GM23338 (cell line): Measurements from ENCODE around the gene THTPA. TPM values are rescaled to one million over a fixed set of nuclear protein-coding genes. Genes with fewer than 3 reads are reported as not detected.

ENCODE experiments used
- ATAC-seq: fragments of 200-7000 bp; cut with Tn5 transposase; 3 replicates; pipeline ENCODE4 v1.9.1; 2020
- DNase-seq: peaks from one replicate; pipeline ENCODE4 v3.0.0-alpha.2; 2015; ENCODE audit warnings: low spot score
- H2AFZ ChIP-seq: fragments of 200-600 bp; sonication (generic); 2 replicates; pipeline ENCODE4 v1.8.0; 2016; ENCODE audit warnings: antibody characterized with exemption, mild to moderate bottlenecking, moderate library complexity
- H3F3A ChIP-seq: fragments of 200-600 bp; sonication (generic); replicated peaks from 2 replicates; pipeline ENCODE4 v1.8.0; 2017; ENCODE audit warnings: antibody characterized with exemption, mixed run types, low read depth
- H3K27ac ChIP-seq: fragments of 200-600 bp; sonication (generic); 2 replicates; pipeline ENCODE4 v1.6.1; 2016; ENCODE audit warnings: low read depth
- H3K27me3 ChIP-seq: fragments of 200-600 bp; sonication (generic); 2 replicates; pipeline ENCODE4 v1.8.0; 2016; ENCODE audit warnings: mild to moderate bottlenecking, mixed run types, moderate library complexity; ENCODE audit not compliant: insufficient read depth
- H3K36me3 ChIP-seq: fragments of 200-600 bp; sonication (generic); 2 replicates; pipeline ENCODE4 v1.8.0; 2016; ENCODE audit warnings: mild to moderate bottlenecking; ENCODE audit not compliant: insufficient read depth
- H3K4me1 ChIP-seq: fragments of 200-600 bp; sonication (generic); 2 replicates; pipeline ENCODE4 v1.8.0; 2016; ENCODE audit warnings: mild to moderate bottlenecking, moderate library complexity; ENCODE audit not compliant: insufficient read depth
- H3K4me2 ChIP-seq: fragments of 200-600 bp; sonication (generic); 2 replicates; pipeline ENCODE4 v1.7.1; 2017; ENCODE audit warnings: mixed run types
- H3K4me3 ChIP-seq: fragments of 200-600 bp; sonication (generic); 2 replicates; pipeline ENCODE4 v1.6.1; 2016; ENCODE audit warnings: mixed run types
- H3K79me2 ChIP-seq: fragments of 200-600 bp; sonication (generic); replicated peaks from 2 replicates; pipeline ENCODE4 v1.8.0; 2017; ENCODE audit warnings: mild to moderate bottlenecking; ENCODE audit not compliant: insufficient read depth
- H3K9me2 ChIP-seq: fragments of 200-600 bp; sonication (generic); 2 replicates; pipeline ENCODE4 v1.8.0; 2017; ENCODE audit not compliant: insufficient read depth
- H4K20me1 ChIP-seq: fragments of 200-600 bp; sonication (generic); replicated peaks from 2 replicates; pipeline ENCODE4 v1.8.0; 2017; ENCODE audit warnings: mild to moderate bottlenecking; ENCODE audit not compliant: insufficient read depth
- H3K27ac Mint-ChIP-seq: 2 replicates; pipeline ENCODE4 v1.8.0; 2020; ENCODE audit warnings: inconsistent platforms, mild to moderate bottlenecking, moderate library complexity, mixed read lengths
- H3K27me3 Mint-ChIP-seq: 3 replicates; pipeline ENCODE4 v1.8.0; 2022; ENCODE audit warnings: low read depth, mild to moderate bottlenecking, moderate library complexity, mixed read lengths, inconsistent platforms; ENCODE audit not compliant: insufficient read depth, poor library complexity
- H3K36me3 Mint-ChIP-seq: 3 replicates; pipeline ENCODE4 v1.8.0; 2021; ENCODE audit warnings: low read depth, mild to moderate bottlenecking, inconsistent platforms, moderate library complexity, mixed read lengths
- H3K4me1 Mint-ChIP-seq: 3 replicates; pipeline ENCODE4 v1.8.0; 2020; ENCODE audit warnings: mild to moderate bottlenecking, inconsistent platforms, mixed read lengths
- H3K4me3 Mint-ChIP-seq: 3 replicates; pipeline ENCODE4 v1.8.0; 2021; ENCODE audit warnings: moderate library complexity, mild to moderate bottlenecking, inconsistent platforms, mixed read lengths
- H3K9me3 Mint-ChIP-seq: 3 replicates; pipeline ENCODE4 v1.8.0; 2020; ENCODE audit warnings: moderate library complexity, mild to moderate bottlenecking, inconsistent platforms, mixed read lengths
- EZH2 ChIP-seq: fragments of 200-600 bp; sonication (generic); IDR thresholded peaks from one replicate; pipeline ENCODE4 v1.8.0; 2017; ENCODE audit warnings: antibody characterized with exemption, mild to moderate bottlenecking, low read depth; ENCODE audit not compliant: unreplicated experiment
- EZH2phosphoT487 ChIP-seq: fragments of 200-600 bp; sonication (generic); IDR thresholded peaks from one replicate; pipeline ENCODE4 v1.8.1; 2018; ENCODE audit warnings: antibody characterized with exemption; ENCODE audit not compliant: unreplicated experiment
- JUNB ChIP-seq: IDR thresholded peaks from one replicate; pipeline ENCODE4 v1.6.1; 2016; ENCODE audit warnings: antibody characterized with exemption; ENCODE audit not compliant: unreplicated experiment
- STAT1 ChIP-seq: IDR thresholded peaks from one replicate; pipeline ENCODE4 v1.6.1; 2016; ENCODE audit warnings: antibody characterized with exemption; ENCODE audit not compliant: unreplicated experiment
- ZNF114 ChIP-seq: fragments of 250-450 bp; sonication (Bioruptor Pico); IDR thresholded peaks from 2 replicates; pipeline ENCODE4 v1.5.0; 2020; ENCODE audit warnings: mild to moderate bottlenecking, moderate library complexity
- ZNF331 ChIP-seq: fragments of 250-450 bp; sonication (Bioruptor Pico); IDR thresholded peaks from 2 replicates; pipeline ENCODE4 v1.5.0; 2020; ENCODE audit warnings: low read depth, mild to moderate bottlenecking, moderate library complexity
- polyA plus RNA-seq: library from polyadenylated mRNA; unstranded; fragments of >200 nt; fragmentation: Nextera tagmentation; extraction: Ambion mirVana; gene quantifications from 2 replicates; pipeline ENCODE4 v1.2.1, GENCODE V29; 2016
- total RNA-seq: library from RNA; depleted of rRNA; stranded (reverse); fragments of >200 nt; shearing (Covaris generic); gene quantifications from 2 replicates; pipeline ENCODE4 v1.2.3, GENCODE V29; 2014
- TF ChIP-seq, protein P1 (sequence below), 2 experiments: fragments of 200-600 bp in 1 of 2; sonication (generic) in 1 of 2; conservative IDR thresholded peaks; 2 replicates each; pipeline versions ENCODE4 v1.5.1 to v1.6.1; 2016 to 2017; ENCODE audit warnings: antibody characterized with exemption in 2 of 2, low read depth in 2 of 2, mild to moderate bottlenecking in 2 of 2, moderate library complexity in 1 of 2
- TF ChIP-seq, protein P2 (sequence below): IDR thresholded peaks from one replicate; pipeline ENCODE4 v1.6.1; 2018; ENCODE audit warnings: antibody characterized with exemption; ENCODE audit not compliant: unreplicated experiment
- TF ChIP-seq, protein P3 (sequence below): IDR thresholded peaks from 2 replicates; pipeline ENCODE4 v1.6.1; 2016; ENCODE audit warnings: antibody characterized with exemption
- TF ChIP-seq, protein P4 (sequence below): fragments of 250-450 bp; sonication (Bioruptor Pico); IDR thresholded peaks from 2 replicates; pipeline ENCODE4 v1.5.0; 2020; ENCODE audit warnings: mild to moderate bottlenecking, moderate library complexity

The THTPA gene
- total and polyA plus RNA-seq, 2 experiments from 2014 or later = 8.6 to 21.3 TPM

DNA sequence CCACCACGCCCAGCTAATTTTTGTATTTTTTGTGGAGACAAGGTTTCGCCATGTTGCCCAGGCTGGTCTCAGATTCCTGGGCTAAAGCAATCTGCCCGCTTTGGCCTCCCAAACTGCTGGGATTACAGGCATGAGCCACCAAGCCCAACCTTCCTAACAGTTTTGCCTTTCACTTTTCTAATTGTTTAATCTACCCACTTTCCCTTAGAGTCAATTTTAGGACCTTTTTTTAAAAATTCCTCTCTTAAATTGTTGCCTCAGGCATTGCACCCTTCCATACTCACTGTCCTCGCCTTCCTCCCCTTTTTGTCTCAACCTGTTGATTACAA lies 16.0 kb upstream of the THTPA start:
- no peak overlapping the region; the same call in 2 of the 3 replicates for H3K4me3 Mint-ChIP-seq
- peaks cover 11% of the 10 kb centered on the region for H3F3A ChIP-seq
- H3K36me3 Mint-ChIP-seq = peaks cover 41% of the 10 kb centered on the region
- H3K27me3 Mint-ChIP-seq = peaks cover 21% of the 10 kb centered on the region
- no peak for ATAC-seq
- peaks cover 6% of the 10 kb centered on the region; the same call in 1 of the 2 replicates for H3K36me3 ChIP-seq
- no peak overlapping the region for H3K4me3 ChIP-seq
- no peak overlapping the region for H2AFZ ChIP-seq
- DNase-seq = no peak
- H3K4me2 ChIP-seq = peak overlapping the region; percentile 2; the same call in 1 of the 2 replicates
- no peaks in the 10 kb centered on the region for H3K27me3 ChIP-seq
- H3K9me3 Mint-ChIP-seq = no peaks in the 10 kb centered on the region; the same call in 2 of the 3 replicates
- H4K20me1 ChIP-seq = no peaks in the 10 kb centered on the region
- H3K9me2 ChIP-seq = no peaks in the 10 kb centered on the region
- H3K4me1 Mint-ChIP-seq = peaks cover 61% of the 10 kb centered on the region
- peaks cover 35% of the 10 kb centered on the region for H3K79me2 ChIP-seq
- H3K27ac Mint-ChIP-seq = peak overlapping the region; percentile 96; the same call in 1 of the 2 replicates
- TF ChIP-seq ZNF331 (CRISPR knock-in tag) (no peak), STAT1 (no peak), EZH2 (no peak), JUNB (no peak), EZH2phosphoT487 (no peak), ZNF114 (CRISPR knock-in tag) (no peak)
- TF ChIP-seq, protein P1, sequence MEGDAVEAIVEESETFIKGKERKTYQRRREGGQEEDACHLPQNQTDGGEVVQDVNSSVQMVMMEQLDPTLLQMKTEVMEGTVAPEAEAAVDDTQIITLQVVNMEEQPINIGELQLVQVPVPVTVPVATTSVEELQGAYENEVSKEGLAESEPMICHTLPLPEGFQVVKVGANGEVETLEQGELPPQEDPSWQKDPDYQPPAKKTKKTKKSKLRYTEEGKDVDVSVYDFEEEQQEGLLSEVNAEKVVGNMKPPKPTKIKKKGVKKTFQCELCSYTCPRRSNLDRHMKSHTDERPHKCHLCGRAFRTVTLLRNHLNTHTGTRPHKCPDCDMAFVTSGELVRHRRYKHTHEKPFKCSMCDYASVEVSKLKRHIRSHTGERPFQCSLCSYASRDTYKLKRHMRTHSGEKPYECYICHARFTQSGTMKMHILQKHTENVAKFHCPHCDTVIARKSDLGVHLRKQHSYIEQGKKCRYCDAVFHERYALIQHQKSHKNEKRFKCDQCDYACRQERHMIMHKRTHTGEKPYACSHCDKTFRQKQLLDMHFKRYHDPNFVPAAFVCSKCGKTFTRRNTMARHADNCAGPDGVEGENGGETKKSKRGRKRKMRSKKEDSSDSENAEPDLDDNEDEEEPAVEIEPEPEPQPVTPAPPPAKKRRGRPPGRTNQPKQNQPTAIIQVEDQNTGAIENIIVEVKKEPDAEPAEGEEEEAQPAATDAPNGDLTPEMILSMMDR (conservative IDR thresholded peaks at IDR 0.05; ENCODE audit: low read depth in 2 of 2) = no peak
- TF ChIP-seq, protein P2, sequence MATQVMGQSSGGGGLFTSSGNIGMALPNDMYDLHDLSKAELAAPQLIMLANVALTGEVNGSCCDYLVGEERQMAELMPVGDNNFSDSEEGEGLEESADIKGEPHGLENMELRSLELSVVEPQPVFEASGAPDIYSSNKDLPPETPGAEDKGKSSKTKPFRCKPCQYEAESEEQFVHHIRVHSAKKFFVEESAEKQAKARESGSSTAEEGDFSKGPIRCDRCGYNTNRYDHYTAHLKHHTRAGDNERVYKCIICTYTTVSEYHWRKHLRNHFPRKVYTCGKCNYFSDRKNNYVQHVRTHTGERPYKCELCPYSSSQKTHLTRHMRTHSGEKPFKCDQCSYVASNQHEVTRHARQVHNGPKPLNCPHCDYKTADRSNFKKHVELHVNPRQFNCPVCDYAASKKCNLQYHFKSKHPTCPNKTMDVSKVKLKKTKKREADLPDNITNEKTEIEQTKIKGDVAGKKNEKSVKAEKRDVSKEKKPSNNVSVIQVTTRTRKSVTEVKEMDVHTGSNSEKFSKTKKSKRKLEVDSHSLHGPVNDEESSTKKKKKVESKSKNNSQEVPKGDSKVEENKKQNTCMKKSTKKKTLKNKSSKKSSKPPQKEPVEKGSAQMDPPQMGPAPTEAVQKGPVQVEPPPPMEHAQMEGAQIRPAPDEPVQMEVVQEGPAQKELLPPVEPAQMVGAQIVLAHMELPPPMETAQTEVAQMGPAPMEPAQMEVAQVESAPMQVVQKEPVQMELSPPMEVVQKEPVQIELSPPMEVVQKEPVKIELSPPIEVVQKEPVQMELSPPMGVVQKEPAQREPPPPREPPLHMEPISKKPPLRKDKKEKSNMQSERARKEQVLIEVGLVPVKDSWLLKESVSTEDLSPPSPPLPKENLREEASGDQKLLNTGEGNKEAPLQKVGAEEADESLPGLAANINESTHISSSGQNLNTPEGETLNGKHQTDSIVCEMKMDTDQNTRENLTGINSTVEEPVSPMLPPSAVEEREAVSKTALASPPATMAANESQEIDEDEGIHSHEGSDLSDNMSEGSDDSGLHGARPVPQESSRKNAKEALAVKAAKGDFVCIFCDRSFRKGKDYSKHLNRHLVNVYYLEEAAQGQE = no peak
- TF ChIP-seq, protein P3, sequence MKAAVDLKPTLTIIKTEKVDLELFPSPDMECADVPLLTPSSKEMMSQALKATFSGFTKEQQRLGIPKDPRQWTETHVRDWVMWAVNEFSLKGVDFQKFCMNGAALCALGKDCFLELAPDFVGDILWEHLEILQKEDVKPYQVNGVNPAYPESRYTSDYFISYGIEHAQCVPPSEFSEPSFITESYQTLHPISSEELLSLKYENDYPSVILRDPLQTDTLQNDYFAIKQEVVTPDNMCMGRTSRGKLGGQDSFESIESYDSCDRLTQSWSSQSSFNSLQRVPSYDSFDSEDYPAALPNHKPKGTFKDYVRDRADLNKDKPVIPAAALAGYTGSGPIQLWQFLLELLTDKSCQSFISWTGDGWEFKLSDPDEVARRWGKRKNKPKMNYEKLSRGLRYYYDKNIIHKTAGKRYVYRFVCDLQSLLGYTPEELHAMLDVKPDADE = no peak
- TF ChIP-seq, protein P4, sequence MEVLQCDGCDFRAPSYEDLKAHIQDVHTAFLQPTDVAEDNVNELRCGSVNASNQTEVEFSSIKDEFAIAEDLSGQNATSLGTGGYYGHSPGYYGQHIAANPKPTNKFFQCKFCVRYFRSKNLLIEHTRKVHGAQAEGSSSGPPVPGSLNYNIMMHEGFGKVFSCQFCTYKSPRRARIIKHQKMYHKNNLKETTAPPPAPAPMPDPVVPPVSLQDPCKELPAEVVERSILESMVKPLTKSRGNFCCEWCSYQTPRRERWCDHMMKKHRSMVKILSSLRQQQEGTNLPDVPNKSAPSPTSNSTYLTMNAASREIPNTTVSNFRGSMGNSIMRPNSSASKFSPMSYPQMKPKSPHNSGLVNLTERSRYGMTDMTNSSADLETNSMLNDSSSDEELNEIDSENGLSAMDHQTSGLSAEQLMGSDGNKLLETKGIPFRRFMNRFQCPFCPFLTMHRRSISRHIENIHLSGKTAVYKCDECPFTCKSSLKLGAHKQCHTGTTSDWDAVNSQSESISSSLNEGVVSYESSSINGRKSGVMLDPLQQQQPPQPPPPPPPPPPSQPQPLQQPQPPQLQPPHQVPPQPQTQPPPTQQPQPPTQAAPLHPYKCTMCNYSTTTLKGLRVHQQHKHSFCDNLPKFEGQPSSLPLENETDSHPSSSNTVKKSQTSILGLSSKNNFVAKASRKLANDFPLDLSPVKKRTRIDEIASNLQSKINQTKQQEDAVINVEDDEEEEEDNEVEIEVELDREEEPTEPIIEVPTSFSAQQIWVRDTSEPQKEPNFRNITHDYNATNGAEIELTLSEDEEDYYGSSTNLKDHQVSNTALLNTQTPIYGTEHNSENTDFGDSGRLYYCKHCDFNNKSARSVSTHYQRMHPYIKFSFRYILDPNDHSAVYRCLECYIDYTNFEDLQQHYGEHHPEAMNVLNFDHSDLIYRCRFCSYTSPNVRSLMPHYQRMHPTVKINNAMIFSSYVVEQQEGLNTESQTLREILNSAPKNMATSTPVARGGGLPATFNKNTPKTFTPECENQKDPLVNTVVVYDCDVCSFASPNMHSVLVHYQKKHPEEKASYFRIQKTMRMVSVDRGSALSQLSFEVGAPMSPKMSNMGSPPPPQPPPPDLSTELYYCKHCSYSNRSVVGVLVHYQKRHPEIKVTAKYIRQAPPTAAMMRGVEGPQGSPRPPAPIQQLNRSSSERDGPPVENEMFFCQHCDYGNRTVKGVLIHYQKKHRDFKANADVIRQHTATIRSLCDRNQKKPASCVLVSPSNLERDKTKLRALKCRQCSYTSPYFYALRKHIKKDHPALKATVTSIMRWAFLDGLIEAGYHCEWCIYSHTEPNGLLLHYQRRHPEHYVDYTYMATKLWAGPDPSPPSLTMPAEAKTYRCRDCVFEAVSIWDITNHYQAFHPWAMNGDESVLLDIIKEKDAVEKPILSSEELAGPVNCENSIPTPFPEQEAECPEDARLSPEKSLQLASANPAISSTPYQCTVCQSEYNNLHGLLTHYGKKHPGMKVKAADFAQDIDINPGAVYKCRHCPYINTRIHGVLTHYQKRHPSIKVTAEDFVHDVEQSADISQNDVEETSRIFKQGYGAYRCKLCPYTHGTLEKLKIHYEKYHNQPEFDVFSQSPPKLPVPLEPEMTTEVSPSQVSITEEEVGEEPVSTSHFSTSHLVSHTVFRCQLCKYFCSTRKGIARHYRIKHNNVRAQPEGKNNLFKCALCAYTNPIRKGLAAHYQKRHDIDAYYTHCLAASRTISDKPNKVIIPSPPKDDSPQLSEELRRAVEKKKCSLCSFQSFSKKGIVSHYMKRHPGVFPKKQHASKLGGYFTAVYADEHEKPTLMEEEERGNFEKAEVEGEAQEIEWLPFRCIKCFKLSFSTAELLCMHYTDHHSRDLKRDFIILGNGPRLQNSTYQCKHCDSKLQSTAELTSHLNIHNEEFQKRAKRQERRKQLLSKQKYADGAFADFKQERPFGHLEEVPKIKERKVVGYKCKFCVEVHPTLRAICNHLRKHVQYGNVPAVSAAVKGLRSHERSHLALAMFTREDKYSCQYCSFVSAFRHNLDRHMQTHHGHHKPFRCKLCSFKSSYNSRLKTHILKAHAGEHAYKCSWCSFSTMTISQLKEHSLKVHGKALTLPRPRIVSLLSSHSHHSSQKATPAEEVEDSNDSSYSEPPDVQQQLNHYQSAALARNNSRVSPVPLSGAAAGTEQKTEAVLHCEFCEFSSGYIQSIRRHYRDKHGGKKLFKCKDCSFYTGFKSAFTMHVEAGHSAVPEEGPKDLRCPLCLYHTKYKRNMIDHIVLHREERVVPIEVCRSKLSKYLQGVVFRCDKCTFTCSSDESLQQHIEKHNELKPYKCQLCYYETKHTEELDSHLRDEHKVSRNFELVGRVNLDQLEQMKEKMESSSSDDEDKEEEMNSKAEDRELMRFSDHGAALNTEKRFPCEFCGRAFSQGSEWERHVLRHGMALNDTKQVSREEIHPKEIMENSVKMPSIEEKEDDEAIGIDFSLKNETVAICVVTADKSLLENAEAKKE (CRISPR knock-in tag) = no peak
- peak overlapping the region; percentile 72 for H3K27ac ChIP-seq
- peaks cover 56% of the 10 kb centered on the region for H3K4me1 ChIP-seq
